CD4-positive, alpha-beta T cell (primary cell): ENCODE results near the gene RAPGEF2. TPM values are rescaled to one million over a fixed set of nuclear protein-coding genes. Genes with fewer than 3 reads are reported as not detected.

Experiments
- ATAC-seq: fragments of 200-7000 bp; cut with Tn5 transposase; one replicate; pipeline ENCODE4 v1.10.0; 2022; ENCODE audit warnings: mild to moderate bottlenecking; ENCODE audit not compliant: poor library complexity
- CTCF ChIA-PET: fragments of 350-600 bp; sonication (Branson Sonifier 250); formaldehyde crosslinking; loops from one replicate; lab custom pipeline; 2021; ENCODE audit warnings: antibody characterized with exemption, inconsistent platforms; lab: Charles Lee
- POLR2A ChIA-PET: fragments of 350-600 bp; sonication (Branson Sonifier 250); formaldehyde crosslinking; loops from one replicate; lab custom pipeline; 2021; ENCODE audit warnings: antibody characterized with exemption, inconsistent platforms; lab: Charles Lee
- DNase-seq, 14 experiments: peaks; one replicate each; pipeline ENCODE4 v3.0.0-alpha.2; 2013 to 2020; ENCODE audit warnings: mixed read lengths in 2 of 14
- H3K27ac ChIP-seq, 2 donors: one replicate each; pipeline versions ENCODE4 v1.5.1 to v1.7.0; 2013; ENCODE audit warnings: low read length in 2 of 2, low read depth in 1 of 2, mild to moderate bottlenecking in 1 of 2
- H3K27me3 ChIP-seq, 2 experiments: 1 replicate in 1 of 2; 2 replicates in 1 of 2; pipeline versions ENCODE4 v1.6.1 to v1.7.0; 2013; ENCODE audit warnings: low read length in 2 of 2, control low read depth in 1 of 2, mild to moderate bottlenecking in 1 of 2, moderate library complexity in 1 of 2; ENCODE audit not compliant: insufficient read depth in 2 of 2, control insufficient read depth in 1 of 2
- H3K36me3 ChIP-seq: one replicate; pipeline ENCODE4 v1.6.1; 2013; ENCODE audit warnings: low read length, control low read depth; ENCODE audit not compliant: insufficient read depth
- H3K4me1 ChIP-seq: one replicate; pipeline ENCODE4 v1.6.1; 2013; ENCODE audit warnings: low read length, control low read depth; ENCODE audit not compliant: insufficient read depth
- H3K4me3 ChIP-seq: one replicate; pipeline ENCODE4 v1.5.1; 2013; ENCODE audit warnings: mild to moderate bottlenecking, low read length, moderate library complexity
- H3K9me3 ChIP-seq, 2 experiments: 1 replicate in 1 of 2; 2 replicates in 1 of 2; pipeline versions ENCODE4 v1.6.1 to v1.7.0; 2013; ENCODE audit warnings: low read length in 2 of 2, mild to moderate bottlenecking in 2 of 2, control low read depth in 1 of 2, moderate library complexity in 1 of 2; ENCODE audit not compliant: control insufficient read depth in 1 of 2, insufficient read depth in 1 of 2
- H3K27ac Mint-ChIP-seq: one replicate; pipeline ENCODE4 v1.8.0; 2020; ENCODE audit warnings: mixed read lengths
- H3K27me3 Mint-ChIP-seq: one replicate; pipeline ENCODE4 v1.8.0; 2021; ENCODE audit warnings: mixed read lengths
- H3K36me3 Mint-ChIP-seq: one replicate; pipeline ENCODE4 v1.8.0; 2021; ENCODE audit warnings: low read depth, mixed read lengths
- H3K4me1 Mint-ChIP-seq: one replicate; pipeline ENCODE4 v1.8.0; 2021; ENCODE audit warnings: low read depth, mixed read lengths
- H3K4me3 Mint-ChIP-seq: one replicate; pipeline ENCODE4 v1.8.0; 2020; ENCODE audit warnings: mild to moderate bottlenecking, mixed read lengths
- H3K9me3 Mint-ChIP-seq: one replicate; pipeline ENCODE4 v1.8.0; 2020; ENCODE audit warnings: mixed read lengths
- intact Hi-C, 2 experiments: fragments of 100-400 bp; cut with DNase I in 1 of 2; cut with micrococcal nuclease in 1 of 2; formaldehyde crosslinking; loops; one replicate each; pipeline versions ENCODE4 v1.15.1 to v1.9.0; 2023 to 2025; cut with DNase I, micrococcal nuclease
- total RNA-seq, 174 experiments: library from RNA in 2 of 174; stranded (reverse) in 2 of 174; gene quantifications; one replicate each; pipeline ENCODE4 v1.2.3 and lab custom pipeline; 2021 to 2026
- TF ChIP-seq, protein P1 (sequence below): fragments of 200-600 bp; IDR thresholded peaks from one replicate; pipeline ENCODE4 v1.8.0; 2022; ENCODE audit warnings: antibody characterized with exemption, mild to moderate bottlenecking

The RAPGEF2 gene
- total RNA-seq, 2 experiments from 2014 or later = 25.6 to 26.4 TPM

DNA sequence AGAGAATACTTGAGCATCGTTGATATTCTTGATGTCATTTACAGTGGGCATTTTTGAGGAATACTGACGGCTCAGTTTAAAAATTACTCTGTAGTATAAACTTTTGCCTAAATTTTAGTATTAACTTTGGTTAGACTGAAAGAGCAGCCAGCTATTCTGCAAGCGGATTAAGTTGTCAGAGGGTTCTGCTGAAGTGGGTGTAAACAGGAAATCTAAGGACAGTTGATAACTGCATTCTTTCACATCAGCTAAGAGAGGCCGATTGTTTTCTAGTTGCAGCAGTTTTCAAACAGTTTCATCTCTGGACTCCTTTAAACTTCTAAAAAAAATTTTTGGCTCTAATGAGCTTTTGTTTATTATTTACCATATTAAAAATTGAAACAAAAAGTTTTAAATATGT is 149.6 kb downstream of the RAPGEF2 start:
- H3K4me3 Mint-ChIP-seq = no peak overlapping the region
- ChIA-PET CTCF (no interaction called here), POLR2A (no interaction called here)
- H3K9me3 ChIP-seq = peaks cover 0 to 13% of the 10 kb centered on the region in 2 experiments
- no peaks in the 10 kb centered on the region for H3K4me1 ChIP-seq
- H3K27me3 ChIP-seq = no peaks in the 10 kb centered on the region
- no peak overlapping the region for H3K27ac Mint-ChIP-seq
- H3K9me3 Mint-ChIP-seq = no peaks in the 10 kb centered on the region
- no peak overlapping the region for H3K4me3 ChIP-seq
- H3K36me3 Mint-ChIP-seq = peaks cover 23% of the 10 kb centered on the region
- ATAC-seq (no peak), DNase-seq (no peak)
- no peak overlapping the region for H3K27ac ChIP-seq
- H3K27me3 Mint-ChIP-seq = no peaks in the 10 kb centered on the region
- TF ChIP-seq, protein P1, sequence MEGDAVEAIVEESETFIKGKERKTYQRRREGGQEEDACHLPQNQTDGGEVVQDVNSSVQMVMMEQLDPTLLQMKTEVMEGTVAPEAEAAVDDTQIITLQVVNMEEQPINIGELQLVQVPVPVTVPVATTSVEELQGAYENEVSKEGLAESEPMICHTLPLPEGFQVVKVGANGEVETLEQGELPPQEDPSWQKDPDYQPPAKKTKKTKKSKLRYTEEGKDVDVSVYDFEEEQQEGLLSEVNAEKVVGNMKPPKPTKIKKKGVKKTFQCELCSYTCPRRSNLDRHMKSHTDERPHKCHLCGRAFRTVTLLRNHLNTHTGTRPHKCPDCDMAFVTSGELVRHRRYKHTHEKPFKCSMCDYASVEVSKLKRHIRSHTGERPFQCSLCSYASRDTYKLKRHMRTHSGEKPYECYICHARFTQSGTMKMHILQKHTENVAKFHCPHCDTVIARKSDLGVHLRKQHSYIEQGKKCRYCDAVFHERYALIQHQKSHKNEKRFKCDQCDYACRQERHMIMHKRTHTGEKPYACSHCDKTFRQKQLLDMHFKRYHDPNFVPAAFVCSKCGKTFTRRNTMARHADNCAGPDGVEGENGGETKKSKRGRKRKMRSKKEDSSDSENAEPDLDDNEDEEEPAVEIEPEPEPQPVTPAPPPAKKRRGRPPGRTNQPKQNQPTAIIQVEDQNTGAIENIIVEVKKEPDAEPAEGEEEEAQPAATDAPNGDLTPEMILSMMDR = no peak
- intact Hi-C loops = no loop called here
- H3K36me3 ChIP-seq = no peaks in the 10 kb centered on the region
- peaks cover 16% of the 10 kb centered on the region for H3K4me1 Mint-ChIP-seq

DNA sequence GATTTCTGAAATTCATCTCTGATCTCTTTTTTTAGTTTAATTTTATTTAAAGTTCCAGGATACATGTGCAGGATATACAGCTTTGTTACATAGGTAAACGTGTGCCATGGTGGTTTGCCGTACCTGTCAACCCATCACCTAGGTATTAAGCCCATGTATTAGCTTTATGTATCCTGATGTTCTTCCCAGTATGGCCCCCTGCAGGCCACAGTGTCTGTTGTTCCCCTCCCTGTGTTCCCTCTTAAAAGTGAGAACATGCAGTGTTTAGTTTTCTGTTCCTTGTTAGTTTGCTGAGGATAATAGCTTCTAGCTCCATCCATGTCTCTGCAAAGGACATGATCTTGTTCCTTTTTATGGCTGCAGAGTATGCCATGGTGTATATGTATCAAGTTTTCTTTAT is 153.2 kb downstream of the RAPGEF2 start:
- CTCF ChIA-PET = no interaction called here

DNA sequence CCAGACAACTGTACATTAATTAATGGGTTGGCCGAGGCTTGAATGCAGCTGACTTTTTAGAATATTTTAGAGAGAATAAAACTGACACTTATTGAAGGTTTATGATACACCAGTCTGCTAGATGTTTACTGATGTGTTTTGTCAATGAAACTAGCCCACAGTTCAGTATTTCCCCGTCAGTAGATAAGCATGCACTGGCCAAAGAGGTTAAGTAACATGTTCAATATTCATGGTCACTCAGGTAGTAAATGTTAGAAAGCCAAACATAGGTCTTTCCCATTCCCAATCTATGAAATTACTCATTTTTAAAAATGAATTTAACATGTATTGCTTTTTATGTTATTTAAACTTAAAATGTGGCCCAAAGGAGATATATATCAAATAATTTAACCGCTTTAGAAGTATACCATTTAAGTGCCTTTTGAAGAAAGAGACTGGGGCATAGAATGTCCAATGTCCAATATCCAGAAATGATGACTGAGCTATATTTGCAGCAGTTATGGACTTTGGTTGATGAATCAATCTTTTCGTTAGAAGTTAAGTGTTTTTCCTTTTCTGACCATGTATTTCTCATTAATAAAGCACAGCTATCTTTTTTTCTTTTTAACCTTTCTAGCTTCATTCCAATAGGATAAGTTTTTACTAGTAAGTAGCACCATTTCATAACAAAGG is 156.1 kb downstream of the RAPGEF2 start:
- TF ChIP-seq, protein P1 = no peak
- Mint-ChIP-seq H3K36me3 (peaks cover 12% of the 10 kb centered on the region), H3K27ac (no peak overlapping the region), H3K4me1 (no peaks in the 10 kb centered on the region), H3K27me3 (no peaks in the 10 kb centered on the region), H3K9me3 (no peaks in the 10 kb centered on the region), H3K4me3 (no peak overlapping the region)
- ATAC-seq = no peak
- ChIA-PET CTCF (interaction anchor here (1.1 kb wide), 1 partner anchor 26 kb away, joined by 3 read pairs; no protein-coding TSS in a partner anchor), POLR2A (no interaction called here)
- Histone ChIP-seq H3K4me3 (no peak overlapping the region), H3K27me3 (no peaks in the 10 kb centered on the region), H3K36me3 (no peaks in the 10 kb centered on the region), H3K9me3 (no peaks in the 10 kb centered on the region), H3K4me1 (no peaks in the 10 kb centered on the region), H3K27ac (no peak overlapping the region)
- intact Hi-C loops = no loop called here
- DNase-seq = no peak

More for the DNA sequence above, 153.2 kb downstream of the RAPGEF2 start:
- Histone ChIP-seq H3K36me3 (no peaks in the 10 kb centered on the region), H3K27me3 (no peaks in the 10 kb centered on the region), H3K4me3 (no peak overlapping the region), H3K9me3 (peaks cover 0 to 7% of the 10 kb centered on the region in 2 experiments), H3K4me1 (no peaks in the 10 kb centered on the region), H3K27ac (no peak overlapping the region)
- ATAC-seq (no peak), DNase-seq (no peak)
- intact Hi-C loops = no loop called here
- H3K9me3 Mint-ChIP-seq = no peaks in the 10 kb centered on the region
- H3K36me3 Mint-ChIP-seq = peaks cover 23% of the 10 kb centered on the region
- H3K4me1 Mint-ChIP-seq = no peaks in the 10 kb centered on the region
- no peak overlapping the region for H3K4me3 Mint-ChIP-seq
- no peak overlapping the region for H3K27ac Mint-ChIP-seq
- no peaks in the 10 kb centered on the region for H3K27me3 Mint-ChIP-seq
- TF ChIP-seq, protein P1 = no peak
- POLR2A ChIA-PET = no interaction called here
